ENCODE measurements around the gene MRPS18B.

DNA sequence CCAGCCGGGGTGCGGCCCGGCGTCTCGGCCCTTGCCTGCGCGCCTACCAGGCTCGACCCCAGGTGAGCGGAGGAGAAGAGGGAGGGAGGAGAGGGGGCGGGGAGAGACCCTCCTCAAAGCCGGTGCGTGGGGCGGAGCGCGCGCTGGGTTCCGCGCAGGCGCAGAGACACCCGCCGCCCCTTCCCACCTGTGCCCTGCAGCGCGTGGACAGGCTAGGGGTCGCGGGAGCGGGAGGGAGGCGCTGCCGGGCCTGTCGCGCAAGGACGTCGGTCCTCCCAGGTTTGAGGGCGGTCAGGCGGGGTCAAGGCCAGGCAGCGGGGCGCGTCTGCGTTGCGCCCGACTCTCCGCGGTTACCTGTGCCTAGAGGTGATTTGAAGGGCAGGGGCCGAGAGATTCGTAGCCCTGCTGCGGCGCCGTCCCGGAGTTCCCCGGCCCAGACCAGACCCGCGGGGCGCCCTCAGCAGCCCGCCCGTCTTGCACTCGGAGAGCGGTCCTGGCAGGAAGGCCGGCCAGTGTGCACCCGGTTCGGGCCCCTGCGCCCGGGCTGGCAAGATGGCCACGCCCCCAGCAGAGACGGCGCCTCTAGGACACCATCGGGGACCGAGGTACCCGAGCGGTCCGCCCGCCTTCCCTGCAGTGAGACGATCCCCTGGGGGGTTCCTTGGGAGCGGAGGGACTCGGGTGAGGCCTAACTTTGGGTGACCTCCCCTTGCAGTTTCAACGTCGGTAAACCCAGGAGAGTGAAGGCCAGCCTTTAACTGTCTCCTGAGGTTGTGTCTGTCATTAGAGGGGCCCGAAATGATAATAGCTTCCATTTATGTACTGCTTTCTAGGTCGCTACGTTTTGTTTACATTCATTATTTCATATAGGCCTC, 29.8 kb downstream of the MRPS18B start:
- TF ChIP-seq POLR2A (IDR thresholded peaks at IDR 0.05; ENCODE audit: low read depth, low read length) (peak; percentile 72), POLR2AphosphoS5 (IDR thresholded peaks at IDR 0.05; ENCODE audit: low read depth, low read length) (0 out of 2 replicates have a peak, but pooled peaks have one; percentile 34)
